Measurements from ENCODE around the gene GNPTAB. TPM values are rescaled to one million over a fixed set of nuclear protein-coding genes. Genes with fewer than 3 reads are reported as not detected.
"Not testable (repeated sequence)": the region's sequence is repeated elsewhere in the genome, so short reads cannot be mapped to it uniquely, and the experiment has no call there.

Gene GNPTAB
- total and polyA plus RNA-seq, 2 of the 13 experiments (the other 11 are each of a cell fraction or from before 2014, with no cell fraction given), result 13.6 to 19.4 TPM

GRCh38 chr12:101737476-101737875 is 93.3 kb downstream of the GNPTAB start (continued):
- no peak for TF ChIP-seq ZNF274 (CRISPR knock-in tag; IDR thresholded peaks at IDR 0.05)

DNA sequence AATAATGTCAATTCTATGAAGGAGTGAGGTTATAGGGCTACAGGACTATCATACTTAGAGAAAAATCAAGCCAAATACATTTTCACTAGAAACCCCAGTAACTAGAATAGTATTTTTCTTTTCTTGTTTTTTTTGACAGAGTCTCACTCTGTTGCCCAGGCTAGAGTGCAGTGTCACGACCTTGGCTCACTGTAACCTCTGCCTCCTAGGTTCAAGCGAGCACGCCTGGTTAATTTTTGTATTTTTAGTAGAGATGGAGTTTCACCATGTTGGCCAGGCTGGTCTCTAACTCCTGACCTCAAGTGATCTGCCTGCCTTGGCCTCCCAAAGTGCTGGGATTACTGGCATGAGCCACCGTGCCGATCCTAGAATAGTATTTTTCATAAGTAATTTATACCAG is 96.3 kb downstream of the GNPTAB start:
- POLR2A ChIA-PET; CTCF ChIA-PET (ENCODE audit: low intra/inter-chr PET ratio, low total read pairs); ATAC-seq; H4K20me1 ChIP-seq (ENCODE audit: insufficient read depth, low read length); in situ Hi-C loops (cut with HindIII; ENCODE audit: extremely low pct_ligation_motif_present, low pct_unique_long_range_greater_than_20kb); H3K79me2 ChIP-seq (ENCODE audit: insufficient read depth, low read length); intact Hi-C loops (cut with micrococcal nuclease; ENCODE audit: unreplicated experiment); H3K9me3 ChIP-seq (ENCODE audit: low read length); H3K9ac ChIP-seq (ENCODE audit: insufficient read depth, low read depth, low read length); H3K4me2 ChIP-seq (ENCODE audit: low read depth, low read length); H2AFZ ChIP-seq (ENCODE audit: low read length); DNase-seq (ENCODE audit: low spot score); FAIRE-seq; BruUV-seq (replicated peaks); H3K27me3 ChIP-seq (ENCODE audit: control insufficient read depth in 1 of 2, insufficient read depth in 2 of 2, low read length in 2 of 2); H3K4me1 ChIP-seq (ENCODE audit: insufficient read depth, low read length); H3K27ac ChIP-seq (ENCODE audit: extremely low read length, insufficient read depth, low read length); H3K4me3 ChIP-seq (replicated peaks in 1 of 3; ENCODE audit: insufficient read depth in 1 of 3, low read depth in 2 of 3, low read length in 3 of 3): not testable (repeated sequence)
- WGBS (ENCODE audit: low lambda C conversion rate), result 97% methylated on average over 5 of the region's 5 CpGs
- peaks cover 2 to 39% of the 10 kb centered on the region in 2 experiments; a peak in 4 of 5 replicates for H3K36me3 ChIP-seq (replicated peaks in 1 of 2; ENCODE audit: control insufficient read depth in 1 of 2, insufficient read depth in 2 of 2, low read length in 2 of 2)

GRCh38 chr12:101733166-101733565 is 97.6 kb downstream of the GNPTAB start:
- H4K20me1 ChIP-seq (ENCODE audit: insufficient read depth, low read length), result no peaks in the 10 kb centered on the region
- WGBS (ENCODE audit: low lambda C conversion rate), result 98% methylated on average over 2 of the region's 2 CpGs
- TF ChIP-seq RBM22 (optimal IDR thresholded peaks at IDR 0.05; ENCODE audit: low read length) (peak; percentile 67), ZSCAN9 (CRISPR knock-in tag; IDR thresholded peaks at IDR 0.05; ENCODE audit: borderline replicate concordance) (no peak)
- no peak for DNase-seq (ENCODE audit: low spot score)
- no peaks in the 10 kb centered on the region for H3K9me3 ChIP-seq (ENCODE audit: low read length)
- H3K79me2 ChIP-seq (ENCODE audit: insufficient read depth, low read length), result no peaks in the 10 kb centered on the region
- no peak overlapping the region for H3K9ac ChIP-seq (ENCODE audit: insufficient read depth, low read depth, low read length)
- CTCF ChIA-PET (ENCODE audit: low intra/inter-chr PET ratio, low total read pairs), result no interaction called here
- POLR2A ChIA-PET, result no interaction called here
- no peaks in the 10 kb centered on the region for H3K4me1 ChIP-seq (ENCODE audit: insufficient read depth, low read length)
- H2AFZ ChIP-seq (ENCODE audit: low read length), result no peak overlapping the region
- BruUV-seq (replicated peaks), result no TSS peak
- no peak overlapping the region for H3K4me3 ChIP-seq (replicated peaks in 1 of 3; ENCODE audit: insufficient read depth in 1 of 3, low read depth in 2 of 3, low read length in 3 of 3)
- in situ Hi-C loops (cut with HindIII; ENCODE audit: extremely low pct_ligation_motif_present, low pct_unique_long_range_greater_than_20kb) (no loop called here), intact Hi-C loops (cut with micrococcal nuclease; ENCODE audit: unreplicated experiment) (no loop called here)
- peak; percentile 44 for ATAC-seq
- H3K27me3 ChIP-seq (ENCODE audit: control insufficient read depth in 1 of 2, insufficient read depth in 2 of 2, low read length in 2 of 2), result no peaks in the 10 kb centered on the region
- FAIRE-seq, result no peak
- H3K4me2 ChIP-seq (ENCODE audit: low read depth, low read length), result no peak overlapping the region
- no peak overlapping the region for H3K27ac ChIP-seq (ENCODE audit: extremely low read length, insufficient read depth, low read length)
- H3K36me3 ChIP-seq (replicated peaks in 1 of 2; ENCODE audit: control insufficient read depth in 1 of 2, insufficient read depth in 2 of 2, low read length in 2 of 2), result peaks cover 0 to 31% of the 10 kb centered on the region in 2 experiments; a peak in 3 of 5 replicates
